NCI-H446 (cell line): ENCODE measurements around the gene MED13L.

Experiments
- DNase-seq, 2 experiments: peaks; one replicate each; lab custom pipeline; 2025; lab: John Stamatoyannopoulos, UW

Gene MED13L

DNA sequence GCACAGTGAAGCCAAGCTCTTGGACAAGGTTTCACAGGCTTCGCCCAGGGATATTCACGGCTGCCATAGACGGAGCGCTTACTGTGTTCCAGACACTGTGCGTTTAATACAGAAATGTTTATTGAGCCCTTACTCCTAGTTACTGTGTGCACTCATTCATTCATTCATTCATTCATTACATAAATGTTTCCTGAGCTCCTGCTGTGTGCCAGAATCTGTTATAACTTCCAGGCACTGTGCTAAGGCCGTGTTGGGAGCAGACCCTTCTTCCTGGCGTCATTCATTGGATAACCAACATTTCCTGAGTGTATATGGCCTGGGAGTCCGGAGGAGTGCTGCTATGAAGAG, 760 bp upstream of the MED13L start:
- DNase-seq = no peak

GRCh38 chr12:116276652-116277466, 634 bp downstream of the MED13L start:
- peak; percentile 68 to 81 for DNase-seq

- no peak for DNase-seq
Measured at GRCh38 chr12:116274551-116275375, 2.7 kb downstream of the MED13L start.

- no peak for DNase-seq
Measured at GRCh38 chr12:116273813-116274550, 3.5 kb downstream of the MED13L start.

GRCh38 chr12:116267948-116268347, 9.5 kb downstream of the MED13L start:
- no peak for DNase-seq

- no peak for DNase-seq
Measured at GRCh38 chr12:116266631-116267349, 10.7 kb downstream of the MED13L start.

- peak in 1 of 2 experiments; percentile 31 for DNase-seq
Measured at GRCh38 chr12:116266168-116266601, 11.3 kb downstream of the MED13L start.

DNA sequence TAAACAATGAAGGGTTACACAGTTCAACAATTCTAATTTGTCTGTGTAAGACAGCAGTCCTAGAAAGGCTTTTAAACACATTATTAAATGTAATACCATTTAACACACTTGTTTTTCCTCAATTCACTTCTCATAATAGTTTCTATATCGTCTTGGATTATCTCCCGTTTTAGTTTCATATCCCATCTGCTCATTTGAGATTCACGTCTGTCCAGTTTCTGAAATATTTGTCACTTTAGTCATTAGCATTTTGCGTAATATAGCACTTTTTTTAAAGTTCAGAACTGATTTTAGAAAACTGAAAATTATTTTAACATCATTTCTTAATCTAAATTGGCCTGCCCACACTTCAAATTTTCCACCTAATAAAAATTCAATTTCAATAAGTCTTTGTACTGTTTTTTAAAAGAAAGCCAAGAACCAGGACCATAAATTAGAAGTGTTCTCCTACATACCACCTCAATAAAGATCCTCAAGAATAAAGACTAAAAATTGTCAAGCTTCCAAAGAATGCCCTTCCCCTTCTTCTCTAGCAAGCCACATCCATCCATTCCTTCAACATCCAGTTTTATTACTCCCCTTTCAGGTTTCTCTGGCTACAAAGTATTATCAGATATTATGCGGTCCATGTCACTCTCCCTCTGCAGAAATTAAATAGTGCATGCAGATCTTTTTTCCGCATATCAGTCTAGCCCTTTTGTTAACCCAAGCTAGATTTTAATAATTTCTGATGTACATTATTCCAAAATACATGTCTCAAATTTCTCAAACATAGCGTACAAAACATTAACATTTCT, 11.9 kb downstream of the MED13L start:
- peak in 1 of 2 experiments; percentile 15 for DNase-seq

GRCh38 chr12:116264525-116265070, 12.9 kb downstream of the MED13L start:
- DNase-seq = no peak

GRCh38 chr12:116263844-116264243, 13.6 kb downstream of the MED13L start:
- peak; percentile 50 to 80 for DNase-seq

DNA sequence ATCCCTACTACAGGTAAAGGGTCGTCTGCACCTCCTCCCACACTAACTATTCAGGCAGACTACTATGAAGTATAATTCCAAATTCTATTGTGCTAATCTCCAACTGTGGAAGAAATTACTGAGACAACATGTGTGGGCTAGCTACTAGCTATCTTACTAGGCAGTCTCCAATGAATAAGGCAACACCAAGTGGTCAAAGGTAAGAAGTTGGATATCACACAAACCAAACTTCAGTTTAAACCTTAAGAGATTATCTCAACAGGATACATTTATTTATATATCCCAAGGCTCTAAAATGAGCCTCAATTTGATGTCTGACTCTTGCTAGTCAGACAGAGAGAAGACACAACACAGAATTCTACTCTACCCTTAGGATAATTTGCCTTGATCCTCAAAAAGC, 14.1 kb downstream of the MED13L start:
- no peak for DNase-seq

DNA sequence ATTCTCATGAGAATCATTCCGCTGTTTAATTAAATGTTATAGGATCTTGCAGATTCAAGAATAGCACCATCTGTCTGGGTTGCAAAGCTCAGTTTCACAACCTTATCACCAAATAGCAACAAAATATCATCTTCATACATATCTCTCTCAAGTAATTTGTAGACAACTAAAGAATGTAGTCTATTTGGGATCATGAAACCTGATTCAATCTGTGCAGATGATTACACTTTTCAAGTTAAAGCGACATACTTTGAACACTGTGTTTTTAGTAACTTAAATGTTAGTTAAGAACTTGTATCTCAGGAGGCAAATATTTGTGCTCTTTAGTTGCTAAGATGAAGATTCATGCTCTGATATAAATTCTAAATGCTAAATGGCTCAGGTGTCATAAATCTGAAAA, 14.8 kb downstream of the MED13L start:
- no peak for DNase-seq

DNA sequence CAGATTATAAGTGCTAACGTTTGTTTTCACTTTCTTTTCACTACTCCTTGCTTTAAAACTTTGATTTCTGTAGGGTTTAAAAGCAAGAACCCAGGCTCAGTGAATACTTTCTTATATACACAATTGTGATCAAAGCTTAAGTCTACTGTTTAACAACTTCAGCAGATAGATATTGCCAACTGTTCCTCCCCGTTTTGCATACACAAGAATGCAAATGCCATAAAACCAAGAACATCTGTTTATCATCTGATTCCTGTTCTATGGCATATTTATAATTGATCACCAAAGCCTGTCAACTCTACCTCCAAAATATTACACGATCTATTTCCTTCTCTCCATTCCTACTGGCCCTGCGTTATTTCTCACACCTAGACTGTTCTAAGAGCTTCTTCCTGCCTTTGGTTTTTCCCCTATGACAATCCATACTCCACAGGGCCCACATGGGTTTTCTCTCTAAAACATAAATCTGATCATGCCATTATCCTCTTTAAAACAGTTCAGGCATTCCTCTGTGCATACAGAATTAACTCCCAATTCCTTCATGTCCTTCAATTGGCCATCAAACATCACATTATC, 15.9 kb downstream of the MED13L start:
- DNase-seq = no peak

- no peak for DNase-seq
Measured at GRCh38 chr12:116259800-116260577, 17.5 kb downstream of the MED13L start.

GRCh38 chr12:116257826-116258225, 19.7 kb downstream of the MED13L start:
- DNase-seq = no peak

GRCh38 chr12:116257215-116257614, 20.3 kb downstream of the MED13L start:
- no peak for DNase-seq

GRCh38 chr12:116249938-116250337, 27.6 kb downstream of the MED13L start:
- DNase-seq = no peak

GRCh38 chr12:116248930-116249329, 28.6 kb downstream of the MED13L start:
- DNase-seq = no peak

- DNase-seq = no peak
Measured at GRCh38 chr12:116248433-116248832, 29.1 kb downstream of the MED13L start.
